Left ventricle myocardium inferior (tissue), 1 donor: ENCODE measurements around the gene OLFML1. TPM values are rescaled to one million over a fixed set of nuclear protein-coding genes. Genes with fewer than 3 reads are reported as not detected.

Source experiments
- DNase-seq: peaks from one replicate; pipeline ENCODE4 v3.0.0-alpha.2; 2020
- H3K27ac ChIP-seq: fragments of 200-600 bp; replicated peaks from 2 replicates; pipeline ENCODE4 v1.8.0; 2021
- H3K27me3 ChIP-seq: fragments of 200-600 bp; 2 replicates; pipeline ENCODE4 v1.8.0; 2021; ENCODE audit warnings: low read depth
- H3K36me3 ChIP-seq: fragments of 200-600 bp; 2 replicates; pipeline ENCODE4 v1.8.0; 2021
- H3K4me1 ChIP-seq: fragments of 200-600 bp; 2 replicates; pipeline ENCODE4 v1.8.0; 2021
- H3K4me3 ChIP-seq: fragments of 200-600 bp; 2 replicates; pipeline ENCODE4 v1.8.0; 2021; ENCODE audit warnings: mild to moderate bottlenecking, moderate library complexity
- H3K9me3 ChIP-seq: fragments of 200-600 bp; replicated peaks from 2 replicates; pipeline ENCODE4 v1.8.0; 2021
- intact Hi-C: fragments of 100-400 bp; cut with micrococcal nuclease; formaldehyde crosslinking; loops from one replicate; pipeline ENCODE4 v1.11.0; 2022
- total RNA-seq: library from RNA; stranded (reverse); fragmentation: NEBNext Ultra II Directional; extraction: Animal tissue kit (Norgen Biotek cat#: 25700); gene quantifications from one replicate; pipeline ENCODE4 v1.2.1, GENCODE V29; 2021
- TF ChIP-seq, protein P1 (sequence below): fragments of 200-600 bp; IDR thresholded peaks from 2 replicates; pipeline ENCODE4 v1.8.0; 2021; ENCODE audit warnings: antibody characterized with exemption, mild to moderate bottlenecking, borderline replicate concordance
- donor health status: DM: no; HTN: yes; CAD: no; lungs with severe emphysema.

The OLFML1 gene
- total RNA-seq, 1 donor from 2014 or later, result 7.3 TPM

DNA sequence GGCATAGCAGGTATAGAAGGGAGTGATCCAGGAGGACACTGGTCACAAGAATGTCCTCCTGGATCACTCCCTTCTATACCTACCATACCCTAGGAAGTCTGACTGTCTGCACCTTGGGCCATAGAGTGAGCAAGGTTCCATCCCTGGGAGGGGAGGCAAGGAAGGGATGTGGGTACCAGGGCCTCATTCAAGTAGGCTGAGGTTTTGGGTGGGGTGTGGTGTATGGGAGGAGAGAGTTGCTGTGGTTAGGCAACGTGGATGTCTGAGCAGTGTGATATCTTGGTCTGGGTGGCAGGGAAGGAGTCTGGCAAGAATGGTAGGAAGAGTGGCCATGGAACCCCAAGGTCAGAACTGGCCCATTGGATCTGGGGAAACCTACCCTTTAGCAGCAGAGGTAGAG, 41.7 kb downstream of the OLFML1 start:
- TF ChIP-seq, protein P1, sequence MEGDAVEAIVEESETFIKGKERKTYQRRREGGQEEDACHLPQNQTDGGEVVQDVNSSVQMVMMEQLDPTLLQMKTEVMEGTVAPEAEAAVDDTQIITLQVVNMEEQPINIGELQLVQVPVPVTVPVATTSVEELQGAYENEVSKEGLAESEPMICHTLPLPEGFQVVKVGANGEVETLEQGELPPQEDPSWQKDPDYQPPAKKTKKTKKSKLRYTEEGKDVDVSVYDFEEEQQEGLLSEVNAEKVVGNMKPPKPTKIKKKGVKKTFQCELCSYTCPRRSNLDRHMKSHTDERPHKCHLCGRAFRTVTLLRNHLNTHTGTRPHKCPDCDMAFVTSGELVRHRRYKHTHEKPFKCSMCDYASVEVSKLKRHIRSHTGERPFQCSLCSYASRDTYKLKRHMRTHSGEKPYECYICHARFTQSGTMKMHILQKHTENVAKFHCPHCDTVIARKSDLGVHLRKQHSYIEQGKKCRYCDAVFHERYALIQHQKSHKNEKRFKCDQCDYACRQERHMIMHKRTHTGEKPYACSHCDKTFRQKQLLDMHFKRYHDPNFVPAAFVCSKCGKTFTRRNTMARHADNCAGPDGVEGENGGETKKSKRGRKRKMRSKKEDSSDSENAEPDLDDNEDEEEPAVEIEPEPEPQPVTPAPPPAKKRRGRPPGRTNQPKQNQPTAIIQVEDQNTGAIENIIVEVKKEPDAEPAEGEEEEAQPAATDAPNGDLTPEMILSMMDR, result no peak
- Histone ChIP-seq H3K4me1 (peaks cover 26% of the 10 kb centered on the region), H3K9me3 (no peaks in the 10 kb centered on the region), H3K27ac (no peak overlapping the region), H3K4me3 (no peak overlapping the region), H3K36me3 (no peaks in the 10 kb centered on the region), H3K27me3 (no peaks in the 10 kb centered on the region)
- intact Hi-C loops, result no loop called here
- DNase-seq, result no peak

- no peak overlapping the region for H3K27ac ChIP-seq
- no peaks in the 10 kb centered on the region for H3K36me3 ChIP-seq
- H3K4me3 ChIP-seq, result no peak overlapping the region
- TF ChIP-seq, protein P1, result no peak
- H3K27me3 ChIP-seq, result no peaks in the 10 kb centered on the region
- intact Hi-C loops, result no loop called here
- DNase-seq, result no peak
- peaks cover 15% of the 10 kb centered on the region for H3K4me1 ChIP-seq
- H3K9me3 ChIP-seq, result no peaks in the 10 kb centered on the region
Measured at GRCh38 chr11:7528514-7529049, 43.3 kb downstream of the OLFML1 start.

DNA sequence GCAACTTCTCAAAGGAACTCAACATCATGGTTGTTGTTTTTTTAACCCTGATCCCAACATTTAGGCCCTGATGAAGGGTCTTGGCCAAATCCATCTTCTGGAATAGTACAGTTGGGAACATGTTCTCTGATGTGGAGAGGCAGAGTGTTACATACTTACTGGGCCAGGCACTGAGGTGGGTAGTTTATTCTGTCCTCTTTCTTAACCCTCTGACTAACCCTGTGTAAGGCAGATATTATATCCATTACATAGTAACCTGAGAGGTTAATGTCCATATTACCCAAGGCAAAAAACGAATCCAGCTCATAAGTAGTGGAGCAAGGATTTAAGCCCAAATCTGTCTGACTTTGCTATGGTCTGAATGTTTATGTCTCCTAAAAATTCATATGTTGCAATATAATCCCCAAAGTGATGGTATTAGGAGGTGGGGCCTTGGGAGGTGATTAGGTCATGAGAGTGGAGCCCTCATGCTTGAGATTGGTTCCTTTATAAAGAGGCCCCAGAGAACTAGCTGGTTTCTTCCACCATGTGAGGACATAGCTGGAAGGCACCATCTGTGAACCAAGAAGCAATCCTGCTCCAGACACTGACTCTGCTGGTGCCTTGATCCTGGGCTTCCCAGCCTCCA, 44.8 kb downstream of the OLFML1 start:
- no peak for DNase-seq
- H3K9me3 ChIP-seq, result no peaks in the 10 kb centered on the region
- no peak overlapping the region for H3K27ac ChIP-seq
- H3K27me3 ChIP-seq, result no peaks in the 10 kb centered on the region
- intact Hi-C loops, result no loop called here
- TF ChIP-seq, protein P1, result no peak
- no peak overlapping the region for H3K4me3 ChIP-seq
- no peaks in the 10 kb centered on the region for H3K36me3 ChIP-seq
- H3K4me1 ChIP-seq, result peaks cover 6% of the 10 kb centered on the region

DNA sequence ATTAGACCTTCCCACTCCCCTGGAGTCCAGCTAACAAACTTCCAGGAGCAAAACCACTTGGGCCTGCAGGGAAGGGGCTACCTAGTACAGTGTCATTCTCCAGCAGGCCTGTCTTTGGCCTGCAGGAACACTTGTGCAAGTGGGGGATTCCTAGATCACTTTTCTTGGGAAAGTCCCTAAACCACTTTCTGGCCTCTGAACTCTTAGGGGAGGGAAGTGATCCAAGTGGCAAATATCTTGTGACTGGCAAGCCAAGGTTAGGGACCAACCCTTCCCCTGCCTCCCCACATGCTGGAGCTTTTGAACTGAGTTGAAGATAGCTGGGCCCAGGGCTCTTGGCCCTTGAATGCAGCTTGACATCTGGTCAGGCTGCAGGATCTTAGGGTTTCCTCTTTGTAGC, 45.7 kb downstream of the OLFML1 start:
- TF ChIP-seq, protein P1, result no peak
- Histone ChIP-seq H3K9me3 (no peaks in the 10 kb centered on the region), H3K36me3 (no peaks in the 10 kb centered on the region), H3K27ac (no peak overlapping the region), H3K4me1 (peaks cover 13% of the 10 kb centered on the region), H3K4me3 (no peak overlapping the region), H3K27me3 (no peaks in the 10 kb centered on the region)
- intact Hi-C loops, result no loop called here
- no peak for DNase-seq

- TF ChIP-seq, protein P1, result no peak
- intact Hi-C loops, result no loop called here
- Histone ChIP-seq H3K27me3 (no peaks in the 10 kb centered on the region), H3K27ac (no peak overlapping the region), H3K4me3 (no peak overlapping the region), H3K36me3 (no peaks in the 10 kb centered on the region), H3K4me1 (peaks cover 16% of the 10 kb centered on the region), H3K9me3 (no peaks in the 10 kb centered on the region)
- no peak for DNase-seq
Measured at GRCh38 chr11:7532405-7533145, 47.3 kb downstream of the OLFML1 start.
